Occipital lobe (tissue), 2 donors: ENCODE data around the gene LSM11. TPM values are rescaled to one million over a fixed set of nuclear protein-coding genes. Genes with fewer than 3 reads are reported as not detected.
"Not testable (repeated sequence)": the region's sequence is repeated elsewhere in the genome, so short reads cannot be mapped to it uniquely, and the experiment has no call there.

Experiments
- DNase-seq: peaks from one replicate; lab custom pipeline; 2025; lab: John Stamatoyannopoulos, UW
- total RNA-seq: library from RNA; depleted of rRNA; stranded (reverse); fragments of >200 nt; gene quantifications from one replicate; pipeline ENCODE4 v1.2.3, GENCODE V29; 2014

The LSM11 gene
- total RNA-seq, result 90.5 TPM

DNA sequence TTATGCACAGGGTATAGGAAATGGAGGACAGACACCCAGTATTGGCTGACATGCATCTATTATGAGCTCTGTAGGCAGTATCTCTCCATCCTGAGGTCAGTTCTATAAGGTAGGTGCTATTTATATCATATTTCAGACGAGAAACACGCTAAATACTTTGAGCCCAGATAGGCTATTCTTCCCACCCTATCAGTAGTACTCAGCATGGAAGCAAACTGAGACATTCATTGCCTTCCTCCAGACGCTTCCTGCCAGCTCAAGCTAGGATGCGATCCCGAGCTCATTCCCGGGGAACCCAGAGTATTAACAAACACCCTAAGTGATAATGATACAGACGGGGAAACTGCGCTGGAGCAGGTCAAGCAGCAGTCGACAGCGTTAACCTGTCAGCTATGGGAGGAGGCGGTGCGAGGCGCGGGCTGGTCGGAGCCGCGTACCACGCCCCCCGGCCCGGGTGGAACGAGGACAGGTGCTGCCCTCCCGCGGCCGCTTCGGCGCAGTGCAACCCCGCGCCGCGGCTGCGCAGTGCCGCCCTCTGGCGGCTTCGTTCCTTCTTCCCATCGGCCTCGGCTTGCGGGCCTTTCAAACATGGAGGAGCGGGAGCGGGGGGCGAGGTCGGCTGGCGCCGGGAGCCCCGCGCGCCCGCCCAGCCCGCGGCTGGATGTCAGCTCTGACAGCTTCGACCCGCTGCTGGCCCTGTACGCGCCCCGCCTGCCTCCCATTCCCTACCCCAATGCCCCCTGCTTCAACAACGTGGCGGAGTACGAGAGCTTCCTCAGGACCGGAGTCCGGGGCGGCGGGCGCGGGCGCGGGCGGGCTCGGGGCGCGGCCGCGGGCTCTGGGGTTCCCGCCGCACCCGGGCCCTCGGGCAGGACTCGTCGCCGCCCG, at the start of gene LSM11:
LSM11 (plus strand) TSS at position 550 of the 888 bp plus-strand sequence; CDS start at position 589, 39 bp downstream.
- peak; percentile 82 for DNase-seq

DNA sequence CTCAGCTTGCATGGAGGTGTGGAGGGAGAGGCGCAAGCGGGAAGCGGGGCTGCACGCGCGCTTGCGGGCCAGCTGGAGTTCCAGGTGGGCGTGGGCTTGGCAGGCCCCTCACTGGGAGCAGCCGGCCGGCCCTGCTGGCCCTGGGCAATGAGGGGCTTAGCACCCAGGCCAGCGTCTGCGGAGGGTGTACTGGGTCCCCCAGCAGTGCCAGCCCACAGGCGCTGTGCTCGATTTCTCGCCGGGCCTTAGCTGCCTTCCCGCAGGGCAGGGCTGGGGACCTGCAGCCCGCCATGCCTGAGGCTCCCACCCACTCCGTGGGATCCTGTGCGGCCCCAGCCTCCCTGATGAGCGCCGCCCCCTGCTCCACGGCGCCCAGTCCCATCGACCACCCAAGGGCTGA, 49.7 kb upstream of the LSM11 start:
- DNase-seq, result not testable (repeated sequence)

DNA sequence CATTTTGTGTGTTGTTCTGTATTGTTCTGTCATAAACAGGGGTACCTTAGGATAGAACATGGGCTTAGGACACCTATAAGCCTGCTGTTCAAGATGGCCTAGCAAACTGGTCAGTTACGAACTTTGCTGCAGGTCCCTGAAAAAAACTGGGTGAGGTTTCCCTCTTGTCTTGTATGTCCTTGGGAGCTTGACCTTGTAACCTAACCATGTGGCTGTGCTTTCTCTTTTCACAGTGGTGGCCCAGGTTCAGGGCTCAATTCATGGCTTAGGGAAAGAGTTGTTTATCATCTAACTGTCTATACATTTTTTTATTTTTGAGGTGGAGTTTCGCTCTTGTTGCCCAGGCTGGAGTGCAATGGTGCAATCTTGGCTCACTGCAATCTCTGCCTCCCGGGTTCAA, 47.4 kb upstream of the LSM11 start:
- DNase-seq, result not testable (repeated sequence)

DNA sequence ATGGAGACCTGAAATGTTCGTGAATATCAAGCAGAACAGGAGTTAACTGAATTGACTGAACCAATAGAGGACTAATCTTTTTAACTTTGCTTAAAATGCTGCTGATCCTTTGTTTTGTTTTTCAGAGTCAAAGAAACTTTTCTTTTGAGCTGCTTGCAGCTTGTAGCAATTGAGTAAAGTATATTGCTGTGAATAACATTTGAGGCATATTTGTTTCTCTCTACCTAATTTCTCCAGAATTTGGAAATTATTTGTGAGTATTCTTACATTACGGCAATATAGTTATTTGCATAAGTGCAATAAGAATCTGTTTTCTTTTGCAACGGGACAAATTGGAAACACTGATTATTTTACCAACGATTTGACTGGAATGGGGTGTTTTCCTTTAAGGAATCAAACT, 44.8 kb upstream of the LSM11 start:
- not testable (repeated sequence) for DNase-seq

DNA sequence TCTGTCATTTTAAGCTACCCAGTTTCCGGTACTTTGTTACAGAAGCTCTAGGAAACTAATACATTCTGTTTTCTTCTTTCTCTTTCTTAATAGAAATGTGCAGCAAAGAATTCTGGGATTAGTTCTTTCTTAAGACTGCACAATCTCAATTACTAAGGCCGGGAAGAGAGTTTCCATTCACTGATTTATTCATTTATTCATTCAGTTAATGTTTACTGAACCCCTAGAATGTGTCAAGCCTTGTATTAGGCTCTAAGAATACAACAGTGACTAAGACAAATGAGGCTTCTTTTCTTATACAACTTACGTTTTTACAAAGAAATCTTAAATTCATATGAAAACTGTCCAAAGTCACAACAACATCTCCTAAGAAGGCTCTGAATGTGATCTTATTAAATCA, 39.8 kb upstream of the LSM11 start:
- no peak for DNase-seq

DNA sequence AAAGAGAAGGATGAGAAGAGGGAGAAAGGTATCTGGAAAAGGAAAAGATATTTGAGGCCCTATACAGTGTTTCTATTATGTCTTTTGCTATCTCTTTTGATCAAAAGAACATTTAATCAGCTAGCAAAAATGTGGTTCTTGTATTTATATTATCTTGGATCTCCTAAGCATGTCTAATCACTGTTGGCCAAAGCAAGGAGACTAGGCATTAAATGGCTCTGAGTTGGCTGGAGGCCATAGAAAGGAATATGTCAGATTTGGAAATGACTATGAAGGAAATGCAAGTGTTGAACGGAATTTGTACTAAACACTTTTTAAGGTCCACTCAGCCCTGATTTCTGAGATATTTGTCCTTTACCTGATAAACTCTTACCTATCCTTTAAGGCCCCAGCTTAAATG, 34.6 kb upstream of the LSM11 start:
- no peak for DNase-seq

DNA sequence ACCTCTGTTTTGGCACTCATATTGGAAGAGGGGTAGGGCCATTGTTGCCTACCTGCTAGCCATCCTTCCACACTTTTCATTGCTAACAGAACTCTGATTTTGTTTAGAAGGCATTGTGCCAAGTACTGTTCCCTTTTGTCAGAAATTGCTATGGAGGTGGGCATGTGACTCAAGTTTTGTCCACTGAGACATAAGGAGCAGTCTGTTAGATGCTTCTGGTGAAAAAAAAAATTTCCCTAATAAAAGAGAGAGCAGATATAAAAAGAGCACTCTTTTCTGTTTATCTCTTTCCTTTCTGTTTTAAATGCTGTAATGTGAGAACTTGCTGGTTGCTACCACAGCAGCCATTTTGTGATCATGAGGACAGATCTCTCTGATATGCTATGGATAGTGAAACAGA, 34.2 kb upstream of the LSM11 start:
- DNase-seq, result no peak

DNA sequence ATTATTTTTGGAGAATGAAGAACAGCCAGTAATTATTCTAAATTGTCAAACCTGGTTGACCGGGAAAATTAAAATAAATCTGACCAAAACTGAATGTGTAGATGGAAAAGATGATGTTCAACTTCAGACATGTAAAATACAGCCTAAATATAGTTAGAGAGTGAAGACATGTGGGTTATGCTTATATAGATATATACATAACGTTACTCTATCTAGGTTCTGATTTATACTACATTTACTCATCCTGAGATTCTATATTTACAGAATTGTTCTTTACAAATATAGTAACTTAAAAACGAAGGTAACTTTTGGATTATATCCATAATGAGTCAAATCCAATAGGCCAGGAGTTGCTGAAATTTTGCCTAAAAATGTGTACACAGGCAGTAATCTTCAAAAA, 33.1 kb upstream of the LSM11 start:
- DNase-seq, result no peak

DNA sequence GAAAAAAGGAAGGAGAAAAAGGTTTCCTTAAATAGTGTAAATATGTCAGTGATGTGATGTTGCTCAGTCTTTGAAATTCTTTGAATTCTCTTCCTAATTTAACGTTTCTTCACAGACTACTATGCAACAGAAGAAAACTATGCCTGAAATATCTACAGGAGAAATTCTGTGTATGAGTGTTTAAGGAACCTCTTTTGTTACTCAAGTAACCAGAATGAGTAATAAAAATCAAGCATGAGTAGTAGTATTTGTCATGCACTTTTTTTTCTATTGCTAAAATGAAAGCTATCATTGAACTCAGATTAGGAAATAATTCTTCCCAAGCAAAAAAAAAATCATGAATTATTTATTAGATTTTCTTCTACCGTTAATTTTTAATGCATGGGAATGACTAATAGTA, 32.6 kb upstream of the LSM11 start:
- no peak for DNase-seq

DNA sequence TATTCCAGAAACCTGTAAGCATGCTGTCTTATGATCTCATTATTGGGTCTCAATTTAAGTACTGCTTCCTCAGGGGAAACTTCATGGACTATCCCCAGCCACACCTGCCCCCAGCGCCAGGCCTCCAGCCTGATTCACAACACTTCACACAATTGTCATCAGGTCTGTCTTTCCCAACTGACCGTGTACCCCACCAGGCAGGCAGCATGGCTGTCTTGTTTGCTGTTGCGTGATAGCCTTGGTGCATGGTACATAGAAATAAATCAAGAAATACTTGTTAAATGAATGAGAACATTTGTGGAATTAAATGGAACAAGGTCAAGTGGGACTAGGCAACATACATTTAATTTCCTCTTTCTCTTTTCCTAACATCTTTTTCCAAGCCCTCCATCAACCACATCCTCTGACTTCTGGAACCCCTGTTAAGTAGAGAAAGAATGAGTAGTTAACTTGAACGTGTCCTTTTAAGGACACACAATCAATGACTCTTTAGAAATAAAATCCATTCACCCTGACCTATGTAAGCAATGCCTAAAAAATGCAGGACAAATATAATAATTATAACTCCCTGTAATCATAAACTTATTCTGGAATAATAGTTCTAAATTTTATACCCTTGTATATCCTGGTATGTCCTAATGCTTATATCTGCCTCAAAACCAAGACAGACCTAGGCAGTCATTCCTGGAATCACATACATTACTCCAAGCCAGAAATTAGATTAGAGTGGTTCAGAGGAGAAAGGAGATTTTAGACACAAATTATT, 29.5 kb upstream of the LSM11 start:
- no peak for DNase-seq

DNA sequence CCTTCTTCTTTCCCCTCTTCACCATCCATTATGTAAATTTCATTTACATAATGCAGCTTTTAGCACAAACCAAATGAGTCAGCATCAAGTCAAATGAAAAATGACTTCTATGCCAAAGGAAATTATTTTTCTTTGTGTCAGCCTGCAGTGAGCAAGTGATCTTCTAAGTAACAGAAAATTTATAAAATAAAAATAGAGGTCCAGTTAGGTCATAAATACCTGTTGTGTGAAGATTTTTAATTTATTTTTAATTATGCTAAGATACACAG, 29.0 kb upstream of the LSM11 start:
- DNase-seq, result no peak

DNA sequence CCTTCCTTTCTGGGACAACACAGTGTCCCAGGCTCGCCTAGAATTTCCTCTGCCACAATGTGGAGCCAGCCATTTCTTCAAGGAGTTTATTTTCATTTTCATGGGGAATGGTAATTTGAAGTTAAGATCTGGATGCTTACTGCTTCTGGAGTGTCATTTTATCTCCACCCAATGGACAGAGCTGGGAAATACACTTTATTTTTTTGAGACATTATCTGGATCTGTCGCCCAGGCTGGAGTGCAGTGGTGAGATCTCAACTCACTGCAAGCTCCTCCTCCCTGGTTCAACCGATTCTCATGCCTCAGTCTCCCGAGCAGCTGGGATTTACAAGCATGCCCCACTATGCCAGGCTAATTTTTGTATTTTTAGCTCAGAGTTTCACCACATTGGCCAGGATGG, 25.0 kb upstream of the LSM11 start:
- peak; percentile 27 for DNase-seq

DNA sequence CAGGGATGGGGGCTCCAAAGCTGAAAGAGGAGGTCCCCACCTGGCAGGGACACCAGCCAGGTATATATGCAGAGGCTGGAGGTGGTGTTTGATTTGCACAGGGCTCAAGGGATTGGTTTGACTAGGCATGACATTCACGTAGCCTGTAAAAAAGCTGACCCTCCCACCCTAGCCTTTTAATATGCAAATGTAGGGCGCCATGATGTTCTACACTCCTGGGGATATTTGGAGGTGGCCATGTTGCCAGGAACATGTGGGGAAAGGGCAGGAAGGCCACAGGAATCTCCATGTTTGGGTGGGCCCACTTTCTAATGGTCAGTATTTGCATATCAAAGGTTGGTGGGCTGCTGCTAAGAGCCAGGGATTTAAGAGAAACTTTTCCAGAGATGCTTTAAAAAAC, 24.3 kb upstream of the LSM11 start:
- no peak for DNase-seq

DNA sequence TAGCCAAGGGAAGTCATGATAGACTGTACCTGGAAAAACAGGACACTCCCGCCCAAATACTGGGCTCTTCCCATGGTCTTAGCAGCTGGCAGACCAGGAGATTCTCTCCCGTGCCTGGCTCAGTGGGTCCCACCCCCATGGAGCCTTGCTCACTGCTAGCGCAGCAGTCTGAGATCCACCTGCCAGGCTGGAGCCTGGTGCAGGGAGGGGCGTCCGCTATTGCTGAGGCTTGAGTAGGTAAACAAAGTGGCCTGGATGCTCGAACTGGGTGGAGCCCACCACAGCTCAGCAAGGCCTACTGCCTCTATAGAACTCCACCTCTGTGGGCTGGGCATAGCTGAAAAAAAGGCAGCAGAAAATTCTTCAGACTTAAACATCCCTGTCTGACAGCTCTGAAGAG, 22.4 kb upstream of the LSM11 start:
- no peak for DNase-seq

DNA sequence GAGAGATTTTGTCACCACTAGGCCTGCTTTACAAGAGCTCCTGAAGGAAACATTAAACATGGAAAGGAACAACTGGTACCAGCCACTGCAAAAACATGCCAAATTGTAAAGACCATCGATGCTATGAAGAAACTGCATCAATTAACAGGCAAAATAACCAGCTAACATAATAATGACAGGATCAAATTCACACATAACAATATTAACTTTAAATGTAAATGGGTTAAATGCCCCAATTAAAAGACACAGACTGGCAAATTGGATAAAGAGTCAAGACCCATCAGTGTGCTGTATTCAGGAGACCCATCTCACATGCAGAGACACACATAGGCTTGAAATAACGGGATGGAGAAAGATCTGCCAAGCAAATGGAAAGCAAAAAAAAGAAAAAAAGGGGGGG, 20.6 kb upstream of the LSM11 start:
- DNase-seq, result not testable (repeated sequence)

DNA sequence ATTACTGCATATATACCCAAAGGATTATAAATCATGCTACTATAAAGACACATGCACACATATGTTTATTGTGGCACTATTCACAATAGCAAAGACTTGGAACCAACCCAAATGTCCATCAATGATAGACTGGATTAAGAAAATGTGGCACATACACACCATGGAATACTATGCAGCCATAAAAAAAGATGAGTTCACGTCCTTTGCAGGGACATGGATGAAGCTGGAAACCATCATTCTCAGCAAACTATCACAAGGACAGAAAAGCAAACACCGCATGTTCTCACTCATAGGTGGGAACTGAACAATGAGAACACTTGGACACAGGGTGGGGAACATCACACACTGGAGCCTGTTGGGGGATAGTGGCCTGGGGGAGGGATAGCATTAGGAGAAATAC, 16.9 kb upstream of the LSM11 start:
- DNase-seq, result not testable (repeated sequence)

DNA sequence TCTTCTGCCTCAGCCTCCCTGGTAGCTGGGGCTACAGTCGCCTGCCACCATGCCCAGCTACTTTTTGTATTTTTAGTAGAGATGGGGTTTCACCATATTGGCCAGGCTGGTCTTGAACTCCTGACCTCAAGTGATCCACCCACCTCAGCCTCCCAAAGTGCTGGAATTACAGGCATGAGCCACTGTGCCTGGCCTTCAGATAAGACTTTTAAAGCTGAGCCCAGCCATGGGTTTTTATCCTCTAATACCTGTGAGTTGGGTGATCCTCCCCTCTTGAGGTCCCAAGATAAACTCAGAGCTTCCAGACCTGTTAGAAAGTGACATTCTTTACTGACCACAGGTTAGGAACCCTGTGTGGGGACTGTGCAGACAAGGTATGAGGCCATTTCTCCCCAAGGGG, 15.7 kb upstream of the LSM11 start:
- not testable (repeated sequence) for DNase-seq

DNA sequence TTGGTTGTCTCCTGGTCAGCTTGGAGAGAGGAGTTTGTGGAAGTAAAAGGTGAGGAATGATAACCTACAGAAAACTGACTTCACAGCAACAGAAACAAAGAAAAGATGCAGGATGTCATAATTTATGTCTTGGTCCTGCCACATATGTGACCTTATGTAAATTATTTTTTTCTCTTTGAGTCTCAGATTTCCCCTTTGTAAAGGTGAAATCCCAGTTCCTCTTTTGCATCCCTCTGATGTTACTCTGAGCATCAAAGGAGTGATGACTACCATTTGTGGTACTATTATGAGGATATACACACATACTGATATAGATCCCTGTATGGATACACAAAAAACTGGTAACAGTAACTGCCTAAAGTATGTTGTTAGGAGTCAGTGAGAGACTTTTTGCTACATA, 13.7 kb upstream of the LSM11 start:
- DNase-seq, result no peak

DNA sequence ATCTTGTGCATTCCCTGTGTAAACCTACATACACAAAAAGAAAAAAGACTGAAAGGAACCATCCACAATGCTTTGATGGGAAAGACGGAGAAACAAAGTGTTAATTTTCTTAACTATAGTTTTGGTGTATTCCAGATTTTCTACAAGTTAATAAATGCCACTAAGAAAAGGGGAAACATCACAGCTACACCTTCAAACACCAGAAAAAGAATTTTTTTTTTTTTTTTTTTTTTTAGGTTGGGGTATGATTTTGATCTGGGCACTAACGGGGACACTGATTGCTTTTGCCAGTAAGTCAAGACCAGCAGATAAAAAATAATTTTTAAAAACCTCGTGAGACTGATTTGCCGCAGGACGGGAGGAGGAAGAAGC, 12.6 kb upstream of the LSM11 start:
- no peak for DNase-seq

DNA sequence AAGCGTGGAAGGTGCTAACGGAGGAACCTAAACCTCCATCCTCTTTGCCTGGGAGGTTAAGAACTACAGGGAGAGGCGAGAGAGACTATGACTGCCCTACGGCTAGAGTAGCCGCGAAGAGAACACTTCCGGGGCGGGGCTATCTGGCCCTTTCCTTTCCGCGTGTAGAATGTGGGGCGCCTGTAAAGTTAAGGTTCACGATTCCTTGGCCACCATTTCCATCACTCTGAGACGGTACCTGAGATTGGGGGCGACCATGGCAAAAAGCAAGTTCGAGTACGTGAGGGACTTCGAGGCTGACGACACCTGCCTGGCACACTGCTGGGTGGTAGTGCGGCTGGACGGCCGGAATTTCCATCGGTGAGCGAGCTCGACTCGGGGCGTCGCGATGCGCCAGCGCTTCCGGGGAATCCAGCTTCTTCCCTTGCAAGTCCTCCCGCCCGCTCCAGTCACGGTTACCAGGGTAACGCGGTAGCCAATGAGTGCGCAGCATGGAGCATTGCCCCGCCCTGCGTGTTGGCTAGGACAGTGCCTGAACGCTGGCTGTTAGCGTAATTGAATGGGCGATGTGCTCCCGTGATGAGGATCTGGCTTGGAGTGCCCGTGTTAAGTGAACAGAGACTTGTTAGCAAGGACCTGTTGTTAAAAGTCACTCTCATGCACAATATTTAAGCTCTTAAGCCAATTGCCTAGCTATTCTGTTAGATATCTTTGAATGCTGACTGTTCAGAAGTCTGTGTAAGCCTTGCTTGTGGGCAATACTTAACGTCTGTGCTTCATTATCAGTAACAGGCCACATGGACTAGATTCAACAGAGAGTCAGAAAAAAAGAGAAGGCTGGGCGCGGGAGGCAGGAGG, 12.0 kb upstream of the LSM11 start, which contains the start of gene THG1L:
THG1L (plus strand) TSS at position 149 of the 858 bp plus-strand sequence; CDS start at position 170, 21 bp downstream.
- DNase-seq, result peak; percentile 99

DNA sequence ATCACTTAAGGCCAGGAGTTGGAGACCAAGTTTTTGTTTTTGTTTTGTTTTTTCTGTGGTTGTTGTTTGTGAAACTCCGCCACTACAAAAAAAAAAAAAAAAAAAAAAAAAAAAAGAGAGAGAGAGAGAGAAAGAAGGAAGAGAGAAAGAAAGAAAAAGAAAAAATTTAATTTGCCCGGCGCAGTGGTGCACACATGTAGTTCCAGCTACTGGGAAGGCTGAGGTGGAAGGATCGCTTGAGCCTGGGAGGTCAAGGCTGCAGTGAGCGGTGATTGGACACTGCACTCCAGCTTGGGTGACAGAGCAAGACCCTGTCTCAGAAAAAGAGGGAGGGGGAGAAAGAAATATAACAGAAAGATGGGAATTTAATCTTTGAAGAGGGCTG, 11.4 kb upstream of the LSM11 start:
- DNase-seq, result no peak
